Measurements from ENCODE around the gene CXCL13. TPM values are rescaled to one million over a fixed set of nuclear protein-coding genes. Genes with fewer than 3 reads are reported as not detected.

The CXCL13 gene
- polyA plus RNA-seq, 1 of the 3 experiments (the other 2 are of a cell fraction) = not detected

DNA sequence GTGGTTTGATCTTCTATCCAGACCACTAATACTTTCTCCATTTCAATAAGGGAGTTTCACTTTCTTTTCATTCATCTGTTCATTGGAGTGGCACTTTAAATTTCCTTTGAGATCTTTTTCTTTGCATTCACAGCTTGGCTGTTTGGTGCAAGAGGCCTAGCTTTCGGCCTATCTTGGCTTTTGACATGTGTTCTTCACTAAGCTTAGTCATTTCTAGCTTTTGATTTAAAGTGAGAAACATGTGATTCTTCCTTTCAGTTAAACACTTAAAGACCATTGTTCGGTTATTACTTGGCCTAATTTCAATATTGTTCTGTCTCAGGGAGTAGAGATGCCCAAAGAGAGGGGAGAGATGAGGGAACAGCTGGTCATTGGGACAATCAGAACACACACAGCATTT lies 24.3 kb downstream of the CXCL13 start:
- Histone ChIP-seq H3K4me2 (no peak overlapping the region), H3K9me2 (no peaks in the 10 kb centered on the region), H3K4me3 (ENCODE audit: low read depth in 2 of 2, low read length in 1 of 2) (no peak overlapping the region), H3F3A (replicated peaks; ENCODE audit: insufficient read depth) (no peaks in the 10 kb centered on the region), H3K9ac (no peak overlapping the region), H2AFZ (ENCODE audit: low read depth) (no peak overlapping the region), H3K79me2 (ENCODE audit: insufficient read depth) (no peaks in the 10 kb centered on the region), H3K9me3 (no peaks in the 10 kb centered on the region), H3K27ac (ENCODE audit: low read depth in 2 of 2, low read length in 1 of 2) (no peak overlapping the region), H3K27me3 (ENCODE audit: insufficient read depth) (peaks cover 6% of the 10 kb centered on the region; the same call in 1 of the 2 replicates), H3K4me1 (ENCODE audit: control insufficient read depth in 1 of 2, insufficient read depth in 2 of 2, low read depth in 1 of 2, low read length in 1 of 2) (no peaks in the 10 kb centered on the region), H4K20me1 (ENCODE audit: insufficient read depth) (no peaks in the 10 kb centered on the region), H3K36me3 (replicated peaks in 1 of 2; ENCODE audit: control insufficient read depth in 1 of 2, insufficient read depth in 2 of 2, low read length in 1 of 2) (no peaks in the 10 kb centered on the region)
- DNase-seq = no peak
- CTCF ChIA-PET = interaction anchor here (1.3 to 2.4 kb wide), 3 partner anchors 10 to 28 kb away, joined by 4 to 6 read pairs (median 5); no protein-coding TSS in a partner anchor
- TF ChIP-seq SIN3A (IDR thresholded peaks at IDR 0.05; ENCODE audit: borderline replicate concordance, low read depth, low read length) = no peak
- no peak for TF ChIP-seq JUND (IDR thresholded peaks at IDR 0.05)
- TF ChIP-seq MAX (IDR thresholded peaks at IDR 0.05; ENCODE audit: low read depth) = no peak
- no peak for TF ChIP-seq USF1 (IDR thresholded peaks at IDR 0.05; ENCODE audit: borderline replicate concordance, low read depth)
- no peak for TF ChIP-seq EP300 (IDR thresholded peaks at IDR 0.05; ENCODE audit: borderline replicate concordance in 1 of 2, low read depth in 1 of 2, low read length in 1 of 2)
- TF ChIP-seq TAF1 (IDR thresholded peaks at IDR 0.05; ENCODE audit: borderline replicate concordance, low read depth, low read length) = no peak
- TF ChIP-seq RXRA (IDR thresholded peaks at IDR 0.05; ENCODE audit: borderline replicate concordance, low read depth) = no peak
- TF ChIP-seq, protein P1, sequence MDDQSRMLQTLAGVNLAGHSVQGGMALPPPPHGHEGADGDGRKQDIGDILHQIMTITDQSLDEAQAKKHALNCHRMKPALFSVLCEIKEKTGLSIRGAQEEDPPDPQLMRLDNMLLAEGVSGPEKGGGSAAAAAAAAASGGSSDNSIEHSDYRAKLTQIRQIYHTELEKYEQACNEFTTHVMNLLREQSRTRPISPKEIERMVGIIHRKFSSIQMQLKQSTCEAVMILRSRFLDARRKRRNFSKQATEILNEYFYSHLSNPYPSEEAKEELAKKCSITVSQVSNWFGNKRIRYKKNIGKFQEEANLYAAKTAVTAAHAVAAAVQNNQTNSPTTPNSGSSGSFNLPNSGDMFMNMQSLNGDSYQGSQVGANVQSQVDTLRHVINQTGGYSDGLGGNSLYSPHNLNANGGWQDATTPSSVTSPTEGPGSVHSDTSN (IDR thresholded peaks at IDR 0.05) = no peak
- TF ChIP-seq ZBTB33 (IDR thresholded peaks at IDR 0.05; ENCODE audit: borderline replicate concordance, low read depth) = no peak
- TF ChIP-seq RAD21 (IDR thresholded peaks at IDR 0.05; ENCODE audit: low read length) = no peak
- 26% methylated on average over 2 of the region's 2 CpGs for WGBS (ENCODE audit: low lambda C conversion rate)
- POLR2A ChIA-PET = no interaction called here

GRCh38 chr4:77631276-77631675 lies 25.7 kb downstream of the CXCL13 start:
- Histone ChIP-seq H3K9ac (no peak overlapping the region), H3K4me3 (ENCODE audit: low read depth in 2 of 2, low read length in 1 of 2) (no peak overlapping the region), H3K9me2 (no peaks in the 10 kb centered on the region), H3K27me3 (ENCODE audit: insufficient read depth) (no peaks in the 10 kb centered on the region; the same call in 1 of the 2 replicates), H3K79me2 (ENCODE audit: insufficient read depth) (no peaks in the 10 kb centered on the region), H2AFZ (ENCODE audit: low read depth) (no peak overlapping the region), H3K36me3 (replicated peaks in 1 of 2; ENCODE audit: control insufficient read depth in 1 of 2, insufficient read depth in 2 of 2, low read length in 1 of 2) (no peaks in the 10 kb centered on the region), H3K9me3 (no peaks in the 10 kb centered on the region), H3F3A (replicated peaks; ENCODE audit: insufficient read depth) (no peaks in the 10 kb centered on the region), H4K20me1 (ENCODE audit: insufficient read depth) (no peaks in the 10 kb centered on the region), H3K4me1 (ENCODE audit: control insufficient read depth in 1 of 2, insufficient read depth in 2 of 2, low read depth in 1 of 2, low read length in 1 of 2) (no peaks in the 10 kb centered on the region; a peak in 1 of 4 replicates), H3K27ac (ENCODE audit: low read depth in 2 of 2, low read length in 1 of 2) (no peak overlapping the region), H3K4me2 (no peak overlapping the region)
- ChIA-PET CTCF (interaction anchor here (1.7 kb wide), 1 partner anchor 12 kb away, joined by 5 read pairs; no protein-coding TSS in a partner anchor), POLR2A (no interaction called here)
- DNase-seq = no peak
- TF ChIP-seq, protein P2, sequence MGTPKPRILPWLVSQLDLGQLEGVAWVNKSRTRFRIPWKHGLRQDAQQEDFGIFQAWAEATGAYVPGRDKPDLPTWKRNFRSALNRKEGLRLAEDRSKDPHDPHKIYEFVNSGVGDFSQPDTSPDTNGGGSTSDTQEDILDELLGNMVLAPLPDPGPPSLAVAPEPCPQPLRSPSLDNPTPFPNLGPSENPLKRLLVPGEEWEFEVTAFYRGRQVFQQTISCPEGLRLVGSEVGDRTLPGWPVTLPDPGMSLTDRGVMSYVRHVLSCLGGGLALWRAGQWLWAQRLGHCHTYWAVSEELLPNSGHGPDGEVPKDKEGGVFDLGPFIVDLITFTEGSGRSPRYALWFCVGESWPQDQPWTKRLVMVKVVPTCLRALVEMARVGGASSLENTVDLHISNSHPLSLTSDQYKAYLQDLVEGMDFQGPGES (IDR thresholded peaks at IDR 0.05; ENCODE audit: low read depth, low read length) = no peak
- TF ChIP-seq TCF12 (IDR thresholded peaks at IDR 0.05) (no peak), NFIC (IDR thresholded peaks at IDR 0.05; ENCODE audit: borderline replicate concordance) (no peak), FOSL2 (IDR thresholded peaks at IDR 0.05; ENCODE audit: borderline replicate concordance, low read depth) (no peak), TEAD4 (IDR thresholded peaks at IDR 0.05; ENCODE audit: borderline replicate concordance, insufficient read depth) (no peak), EZH2phosphoT487 (IDR thresholded peaks at IDR 0.05; ENCODE audit: borderline replicate concordance, low read depth) (no peak), NRF1 (IDR thresholded peaks at IDR 0.05; ENCODE audit: low read depth, low read length) (no peak), MAX (IDR thresholded peaks at IDR 0.05; ENCODE audit: low read depth) (no peak), TAF1 (IDR thresholded peaks at IDR 0.05; ENCODE audit: borderline replicate concordance, low read depth, low read length) (no peak), POLR2AphosphoS5 (IDR thresholded peaks at IDR 0.05; ENCODE audit: low read depth, low read length) (no peak)
- WGBS (ENCODE audit: low lambda C conversion rate) = no CpG with 5 or more reads among the region's 1 CpG
